A673 (cell line): ENCODE results near the gene GFOD2.

Experiments used
- CTCF ChIP-seq: fragments of 300-800, 200-600 bp; sonication (generic); conservative IDR thresholded peaks from 2 replicates; pipeline ENCODE4 v1.5.1; 2017; ENCODE audit warnings: low read depth, mild to moderate bottlenecking, antibody characterized with exemption, low read length, moderate library complexity, mixed read lengths
- EZH2 ChIP-seq: fragments of 200-600 bp; sonication (generic); IDR thresholded peaks from 2 replicates; pipeline ENCODE4 v1.6.1; 2017; ENCODE audit warnings: borderline replicate concordance, low read depth, mild to moderate bottlenecking, mixed read lengths, antibody characterized with exemption, low read length; ENCODE audit not compliant: poor library complexity, severe bottlenecking

- no peak for TF ChIP-seq CTCF
- no peak for TF ChIP-seq EZH2
Observed at GRCh38 chr16:67727521-67728485, 8.7 kb upstream of the GFOD2 start.
